Memory B cell (primary cell): Measurements from ENCODE around the gene OR4N5.
"Not testable (repeated sequence)": the region's sequence is repeated elsewhere in the genome, so short reads cannot be mapped to it uniquely, and the experiment has no call there.

Source experiments
- ATAC-seq: fragments of 150-1000 bp; cut with Tn5 transposase; 2 replicates; pipeline ENCODE4 v1.10.0; 2021; ENCODE audit warnings: low read depth, mild to moderate bottlenecking, moderate library complexity
- DNase-seq, 2 donors: peaks; one replicate each; pipeline ENCODE4 v3.0.0; 2022; ENCODE audit warnings: low spot score in 2 of 2
- H3K27ac Mint-ChIP-seq: one replicate; pipeline ENCODE4 v1.8.0; 2022; ENCODE audit warnings: mild to moderate bottlenecking, moderate library complexity, mixed read lengths
- H3K27me3 Mint-ChIP-seq: one replicate; pipeline ENCODE4 v1.8.0; 2022; ENCODE audit warnings: mixed read lengths
- H3K36me3 Mint-ChIP-seq: one replicate; pipeline ENCODE4 v1.8.0; 2022; ENCODE audit warnings: mild to moderate bottlenecking, mixed read lengths
- H3K4me1 Mint-ChIP-seq: one replicate; pipeline ENCODE4 v1.8.0; 2022; ENCODE audit warnings: mixed read lengths
- H3K4me3 Mint-ChIP-seq: one replicate; pipeline ENCODE4 v1.8.0; 2022; ENCODE audit warnings: mild to moderate bottlenecking, moderate library complexity, mixed read lengths
- H3K9me3 Mint-ChIP-seq: one replicate; pipeline ENCODE4 v1.8.0; 2022; ENCODE audit warnings: mixed read lengths

Gene OR4N5

GRCh38 chr14:20138520-20138919 is at the start of gene OR4N5:
Gene OR4N5 (plus strand): TSS chr14:20138820. CDS start chr14:20143736, 4,916 bp downstream.
- Mint-ChIP-seq H3K36me3 (no peaks in the 10 kb centered on the region), H3K4me1 (no peaks in the 10 kb centered on the region), H3K9me3 (no peaks in the 10 kb centered on the region), H3K27ac (no peak within 1 kb of the TSS), H3K4me3 (no peak within 1 kb of the TSS), H3K27me3 (peaks cover 14% of the 10 kb centered on the region)
- ATAC-seq (no peak), DNase-seq (no peak)

- H3K4me3 Mint-ChIP-seq = no peak overlapping the region
Measured at GRCh38 chr14:20092050-20092449, 46.6 kb upstream of the OR4N5 start.

GRCh38 chr14:20093442-20093841 is 45.2 kb upstream of the OR4N5 start:
- no peaks in the 10 kb centered on the region for H3K27me3 Mint-ChIP-seq
- no peaks in the 10 kb centered on the region for H3K4me1 Mint-ChIP-seq
- no peak overlapping the region for H3K4me3 Mint-ChIP-seq
- H3K36me3 Mint-ChIP-seq = no peaks in the 10 kb centered on the region
- H3K9me3 Mint-ChIP-seq = no peaks in the 10 kb centered on the region
- no peak overlapping the region for H3K27ac Mint-ChIP-seq
- DNase-seq (no peak), ATAC-seq (no peak)

More at GRCh38 chr14:20092050-20092449, 46.6 kb upstream of the OR4N5 start:
- Mint-ChIP-seq H3K27me3 (no peaks in the 10 kb centered on the region), H3K9me3 (no peaks in the 10 kb centered on the region), H3K36me3 (no peaks in the 10 kb centered on the region), H3K4me1 (no peaks in the 10 kb centered on the region), H3K27ac (no peak overlapping the region)
- no peak for ATAC-seq
- no peak for DNase-seq

GRCh38 chr14:20098926-20099770 is 39.5 kb upstream of the OR4N5 start:
- not testable (repeated sequence) for H3K9me3 Mint-ChIP-seq, H3K36me3 Mint-ChIP-seq, H3K4me1 Mint-ChIP-seq, ATAC-seq, H3K27ac Mint-ChIP-seq, DNase-seq, H3K4me3 Mint-ChIP-seq, H3K27me3 Mint-ChIP-seq

- no peak within 1 kb of the TSS for H3K27ac Mint-ChIP-seq
- DNase-seq (no peak), ATAC-seq (no peak)
- H3K27me3 Mint-ChIP-seq = no peaks in the 10 kb centered on the region
- H3K36me3 Mint-ChIP-seq = no peaks in the 10 kb centered on the region
- H3K9me3 Mint-ChIP-seq = no peaks in the 10 kb centered on the region
- no peak within 1 kb of the TSS for H3K4me3 Mint-ChIP-seq
- H3K4me1 Mint-ChIP-seq = no peaks in the 10 kb centered on the region
Measured at GRCh38 chr14:20110438-20110837, 28.2 kb upstream of the OR4N5 start, which contains the start of gene OR4K17. Gene OR4K17 (plus strand): TSS chr14:20110739. CDS start chr14:20117500, 6,761 bp downstream.

- Mint-ChIP-seq H3K4me3 (no peak overlapping the region), H3K27me3 (no peaks in the 10 kb centered on the region), H3K9me3 (no peaks in the 10 kb centered on the region), H3K36me3 (no peaks in the 10 kb centered on the region), H3K27ac (no peak overlapping the region), H3K4me1 (no peaks in the 10 kb centered on the region)
- DNase-seq = no peak
- ATAC-seq = no peak
Measured at GRCh38 chr14:20112321-20112720, 26.3 kb upstream of the OR4N5 start.

- H3K4me1 Mint-ChIP-seq = no peaks in the 10 kb centered on the region
- H3K9me3 Mint-ChIP-seq = peaks cover 10% of the 10 kb centered on the region
- DNase-seq = no peak
- no peaks in the 10 kb centered on the region for H3K27me3 Mint-ChIP-seq
- no peak overlapping the region for H3K4me3 Mint-ChIP-seq
- no peak for ATAC-seq
- H3K27ac Mint-ChIP-seq = no peak overlapping the region
- H3K36me3 Mint-ChIP-seq = no peaks in the 10 kb centered on the region
Measured at GRCh38 chr14:20116748-20117147, 21.9 kb upstream of the OR4N5 start.

GRCh38 chr14:20118795-20119194 is 19.8 kb upstream of the OR4N5 start:
- ATAC-seq (no peak), DNase-seq (no peak)
- H3K27me3 Mint-ChIP-seq = no peaks in the 10 kb centered on the region
- no peaks in the 10 kb centered on the region for H3K4me1 Mint-ChIP-seq
- no peak overlapping the region for H3K4me3 Mint-ChIP-seq
- peaks cover 11% of the 10 kb centered on the region for H3K9me3 Mint-ChIP-seq
- no peak overlapping the region for H3K27ac Mint-ChIP-seq
- H3K36me3 Mint-ChIP-seq = no peaks in the 10 kb centered on the region

GRCh38 chr14:20143911-20144310 is 5.3 kb downstream of the OR4N5 start:
- H3K36me3 Mint-ChIP-seq = no peaks in the 10 kb centered on the region
- no peak overlapping the region for H3K27ac Mint-ChIP-seq
- peaks cover 2% of the 10 kb centered on the region for H3K9me3 Mint-ChIP-seq
- DNase-seq (no peak), ATAC-seq (no peak)
- no peak overlapping the region for H3K4me3 Mint-ChIP-seq
- H3K27me3 Mint-ChIP-seq = peaks cover 5% of the 10 kb centered on the region
- no peaks in the 10 kb centered on the region for H3K4me1 Mint-ChIP-seq

- H3K27ac Mint-ChIP-seq = no peak overlapping the region
- ATAC-seq (no peak), DNase-seq (no peak)
- H3K27me3 Mint-ChIP-seq = peaks cover 5% of the 10 kb centered on the region
- no peaks in the 10 kb centered on the region for H3K36me3 Mint-ChIP-seq
- peaks cover 2% of the 10 kb centered on the region for H3K9me3 Mint-ChIP-seq
- no peaks in the 10 kb centered on the region for H3K4me1 Mint-ChIP-seq
- H3K4me3 Mint-ChIP-seq = no peak overlapping the region
Measured at GRCh38 chr14:20144820-20145219, 6.2 kb downstream of the OR4N5 start.

- no peak for DNase-seq
- Mint-ChIP-seq H3K27ac (no peak overlapping the region), H3K4me1 (no peaks in the 10 kb centered on the region), H3K4me3 (no peak overlapping the region), H3K27me3 (no peaks in the 10 kb centered on the region), H3K36me3 (no peaks in the 10 kb centered on the region), H3K9me3 (peaks cover 19% of the 10 kb centered on the region)
- ATAC-seq = no peak
Measured at GRCh38 chr14:20164462-20164861, 25.8 kb downstream of the OR4N5 start.

- peaks cover 17% of the 10 kb centered on the region for H3K9me3 Mint-ChIP-seq
- H3K27ac Mint-ChIP-seq = no peak overlapping the region
- no peaks in the 10 kb centered on the region for H3K4me1 Mint-ChIP-seq
- H3K36me3 Mint-ChIP-seq = no peaks in the 10 kb centered on the region
- no peak overlapping the region for H3K4me3 Mint-ChIP-seq
- DNase-seq = no peak
- no peaks in the 10 kb centered on the region for H3K27me3 Mint-ChIP-seq
- no peak for ATAC-seq
Measured at GRCh38 chr14:20167091-20167490, 28.5 kb downstream of the OR4N5 start.

- not testable (repeated sequence) for H3K9me3 Mint-ChIP-seq, DNase-seq, H3K36me3 Mint-ChIP-seq
Measured at GRCh38 chr14:20169852-20170251, 31.2 kb downstream of the OR4N5 start.

GRCh38 chr14:20174205-20174604 is 35.6 kb downstream of the OR4N5 start:
- not testable (repeated sequence) for ATAC-seq, DNase-seq, H3K36me3 Mint-ChIP-seq, H3K4me1 Mint-ChIP-seq, H3K27me3 Mint-ChIP-seq, H3K9me3 Mint-ChIP-seq, H3K27ac Mint-ChIP-seq, H3K4me3 Mint-ChIP-seq

More at GRCh38 chr14:20169852-20170251, 31.2 kb downstream of the OR4N5 start:
- H3K27ac Mint-ChIP-seq, H3K4me1 Mint-ChIP-seq, ATAC-seq, H3K27me3 Mint-ChIP-seq, H3K4me3 Mint-ChIP-seq: not testable (repeated sequence)

- H3K4me3 Mint-ChIP-seq = no peak overlapping the region
- H3K9me3 Mint-ChIP-seq = peaks cover 3% of the 10 kb centered on the region
Measured at GRCh38 chr14:20176330-20176729, 37.7 kb downstream of the OR4N5 start.

More at GRCh38 chr14:20176330-20176729, 37.7 kb downstream of the OR4N5 start:
- peaks cover 3% of the 10 kb centered on the region for H3K27me3 Mint-ChIP-seq
- H3K4me1 Mint-ChIP-seq = peaks cover 6% of the 10 kb centered on the region
- ATAC-seq (no peak), DNase-seq (no peak)
- H3K36me3 Mint-ChIP-seq = no peaks in the 10 kb centered on the region
- no peak overlapping the region for H3K27ac Mint-ChIP-seq
